CD4-positive, alpha-beta T cell (primary cell): Measurements from ENCODE around the gene ATAD3B. TPM values are rescaled to one million over a fixed set of nuclear protein-coding genes. Genes with fewer than 3 reads are reported as not detected.

Experiments used
- ATAC-seq: fragments of 200-7000 bp; cut with Tn5 transposase; one replicate; pipeline ENCODE4 v1.10.0; 2022; ENCODE audit warnings: mild to moderate bottlenecking; ENCODE audit not compliant: poor library complexity
- CTCF ChIA-PET: fragments of 350-600 bp; sonication (Branson Sonifier 250); formaldehyde crosslinking; loops from one replicate; lab custom pipeline; 2021; ENCODE audit warnings: antibody characterized with exemption, inconsistent platforms; lab: Charles Lee
- POLR2A ChIA-PET: fragments of 350-600 bp; sonication (Branson Sonifier 250); formaldehyde crosslinking; loops from one replicate; lab custom pipeline; 2021; ENCODE audit warnings: antibody characterized with exemption, inconsistent platforms; lab: Charles Lee
- DNase-seq, 14 experiments: peaks; one replicate each; pipeline ENCODE4 v3.0.0-alpha.2; 2013 to 2020; ENCODE audit warnings: mixed read lengths in 2 of 14
- H3K27ac ChIP-seq, 2 donors: one replicate each; pipeline versions ENCODE4 v1.5.1 to v1.7.0; 2013; ENCODE audit warnings: low read length in 2 of 2, low read depth in 1 of 2, mild to moderate bottlenecking in 1 of 2
- H3K27me3 ChIP-seq, 2 experiments: 1 replicate in 1 of 2; 2 replicates in 1 of 2; pipeline versions ENCODE4 v1.6.1 to v1.7.0; 2013; ENCODE audit warnings: low read length in 2 of 2, control low read depth in 1 of 2, mild to moderate bottlenecking in 1 of 2, moderate library complexity in 1 of 2; ENCODE audit not compliant: insufficient read depth in 2 of 2, control insufficient read depth in 1 of 2
- H3K36me3 ChIP-seq: one replicate; pipeline ENCODE4 v1.6.1; 2013; ENCODE audit warnings: low read length, control low read depth; ENCODE audit not compliant: insufficient read depth
- H3K4me1 ChIP-seq: one replicate; pipeline ENCODE4 v1.6.1; 2013; ENCODE audit warnings: low read length, control low read depth; ENCODE audit not compliant: insufficient read depth
- H3K4me3 ChIP-seq: one replicate; pipeline ENCODE4 v1.5.1; 2013; ENCODE audit warnings: mild to moderate bottlenecking, low read length, moderate library complexity
- H3K9me3 ChIP-seq, 2 experiments: 1 replicate in 1 of 2; 2 replicates in 1 of 2; pipeline versions ENCODE4 v1.6.1 to v1.7.0; 2013; ENCODE audit warnings: low read length in 2 of 2, mild to moderate bottlenecking in 2 of 2, control low read depth in 1 of 2, moderate library complexity in 1 of 2; ENCODE audit not compliant: control insufficient read depth in 1 of 2, insufficient read depth in 1 of 2
- H3K27ac Mint-ChIP-seq: one replicate; pipeline ENCODE4 v1.8.0; 2020; ENCODE audit warnings: mixed read lengths
- H3K27me3 Mint-ChIP-seq: one replicate; pipeline ENCODE4 v1.8.0; 2021; ENCODE audit warnings: mixed read lengths
- H3K36me3 Mint-ChIP-seq: one replicate; pipeline ENCODE4 v1.8.0; 2021; ENCODE audit warnings: low read depth, mixed read lengths
- H3K4me1 Mint-ChIP-seq: one replicate; pipeline ENCODE4 v1.8.0; 2021; ENCODE audit warnings: low read depth, mixed read lengths
- H3K4me3 Mint-ChIP-seq: one replicate; pipeline ENCODE4 v1.8.0; 2020; ENCODE audit warnings: mild to moderate bottlenecking, mixed read lengths
- H3K9me3 Mint-ChIP-seq: one replicate; pipeline ENCODE4 v1.8.0; 2020; ENCODE audit warnings: mixed read lengths
- CTCF ChIP-seq: fragments of 200-600 bp; IDR thresholded peaks from one replicate; pipeline ENCODE4 v1.8.0; 2022; ENCODE audit warnings: antibody characterized with exemption, mild to moderate bottlenecking
- intact Hi-C, 2 experiments: fragments of 100-400 bp; cut with DNase I in 1 of 2; cut with micrococcal nuclease in 1 of 2; formaldehyde crosslinking; loops; one replicate each; pipeline versions ENCODE4 v1.15.1 to v1.9.0; 2023 to 2025; cut with DNase I, micrococcal nuclease
- total RNA-seq, 174 experiments: library from RNA in 2 of 174; stranded (reverse) in 2 of 174; gene quantifications; one replicate each; pipeline ENCODE4 v1.2.3 and lab custom pipeline; 2021 to 2026

ATAD3B gene
- total RNA-seq, 2 experiments from 2014 or later, result 44.3 to 49.1 TPM

GRCh38 chr1:1437033-1437903 lies 34.3 kb upstream of the ATAD3B start:
- H3K27me3 ChIP-seq, result peaks cover 51 to 57% of the 10 kb centered on the region in 2 experiments
- Mint-ChIP-seq H3K4me3 (no peak overlapping the region), H3K4me1 (peaks cover 4% of the 10 kb centered on the region), H3K36me3 (no peaks in the 10 kb centered on the region), H3K27ac (no peak overlapping the region), H3K9me3 (no peaks in the 10 kb centered on the region), H3K27me3 (peaks cover 17% of the 10 kb centered on the region)
- peaks cover 0 to 31% of the 10 kb centered on the region in 2 experiments for H3K9me3 ChIP-seq
- no peak overlapping the region for H3K27ac ChIP-seq
- CTCF ChIA-PET, result no interaction called here
- no peaks in the 10 kb centered on the region for H3K36me3 ChIP-seq
- DNase-seq (no peak), ATAC-seq (no peak)
- intact Hi-C loops, result no loop called here
- TF ChIP-seq CTCF, result no peak
- H3K4me1 ChIP-seq, result peaks cover 33% of the 10 kb centered on the region
- no peak overlapping the region for H3K4me3 ChIP-seq
- POLR2A ChIA-PET, result no interaction called here

GRCh38 chr1:1437904-1438376 lies 33.6 kb upstream of the ATAD3B start:
- CTCF ChIA-PET, result no interaction called here
- Mint-ChIP-seq H3K27ac (no peak overlapping the region), H3K9me3 (no peaks in the 10 kb centered on the region), H3K4me3 (no peak overlapping the region), H3K36me3 (no peaks in the 10 kb centered on the region), H3K4me1 (peaks cover 4% of the 10 kb centered on the region), H3K27me3 (peaks cover 17% of the 10 kb centered on the region)
- peaks cover 33% of the 10 kb centered on the region for H3K4me1 ChIP-seq
- peaks cover 0 to 31% of the 10 kb centered on the region in 2 experiments for H3K9me3 ChIP-seq
- no peak for TF ChIP-seq CTCF
- intact Hi-C loops, result no loop called here
- H3K4me3 ChIP-seq, result no peak overlapping the region
- POLR2A ChIA-PET, result no interaction called here
- DNase-seq, result no peak
- H3K27me3 ChIP-seq, result peaks cover 47 to 57% of the 10 kb centered on the region in 2 experiments
- no peak for ATAC-seq
- no peaks in the 10 kb centered on the region for H3K36me3 ChIP-seq
- H3K27ac ChIP-seq, result no peak overlapping the region

GRCh38 chr1:1438531-1439381 lies 32.8 kb upstream of the ATAD3B start:
- Mint-ChIP-seq H3K9me3 (no peaks in the 10 kb centered on the region), H3K27me3 (peaks cover 17% of the 10 kb centered on the region), H3K4me1 (peaks cover 4% of the 10 kb centered on the region), H3K4me3 (no peak overlapping the region), H3K27ac (no peak overlapping the region), H3K36me3 (no peaks in the 10 kb centered on the region)
- POLR2A ChIA-PET, result no interaction called here
- intact Hi-C loops, result no loop called here
- Histone ChIP-seq H3K4me3 (no peak overlapping the region), H3K4me1 (peaks cover 33% of the 10 kb centered on the region), H3K27me3 (peaks cover 44 to 50% of the 10 kb centered on the region in 2 experiments), H3K9me3 (peaks cover 0 to 31% of the 10 kb centered on the region in 2 experiments), H3K27ac (no peak overlapping the region), H3K36me3 (no peaks in the 10 kb centered on the region)
- CTCF ChIA-PET, result no interaction called here
- ATAC-seq (no peak), DNase-seq (peak in 1 of 14 experiments; percentile 32)
- TF ChIP-seq CTCF, result no peak
